Neural cell (in vitro differentiated cells): ENCODE data around the gene CPLX4.

Experiments
- CTCF ChIP-seq: fragments of 450-650 bp; IDR thresholded peaks from 2 replicates; pipeline ENCODE4 v1.5.1; 2014; ENCODE audit warnings: antibody characterized with exemption, mild to moderate bottlenecking, moderate library complexity; ENCODE audit not compliant: poor library complexity, severe bottlenecking
- EZH2 ChIP-seq: fragments of 200-600, 300-800 bp; shearing (Covaris generic), sonication (generic); IDR thresholded peaks from 2 replicates; pipeline ENCODE4 v1.6.1; 2014; ENCODE audit warnings: antibody characterized with exemption, low read length, borderline replicate concordance, mild to moderate bottlenecking; ENCODE audit not compliant: insufficient read depth, poor library complexity, severe bottlenecking
- RAD21 ChIP-seq: fragments of 450-650 bp; conservative IDR thresholded peaks from 2 replicates; pipeline ENCODE4 v1.6.1; 2014; ENCODE audit warnings: antibody characterized with exemption, mild to moderate bottlenecking, moderate library complexity
- REST ChIP-seq: IDR thresholded peaks from 2 replicates; pipeline ENCODE4 v1.6.1; 2012; ENCODE audit warnings: borderline replicate concordance
- TAF1 ChIP-seq: IDR thresholded peaks from 2 replicates; pipeline ENCODE4 v1.6.1; 2012; ENCODE audit warnings: low read depth

DNA sequence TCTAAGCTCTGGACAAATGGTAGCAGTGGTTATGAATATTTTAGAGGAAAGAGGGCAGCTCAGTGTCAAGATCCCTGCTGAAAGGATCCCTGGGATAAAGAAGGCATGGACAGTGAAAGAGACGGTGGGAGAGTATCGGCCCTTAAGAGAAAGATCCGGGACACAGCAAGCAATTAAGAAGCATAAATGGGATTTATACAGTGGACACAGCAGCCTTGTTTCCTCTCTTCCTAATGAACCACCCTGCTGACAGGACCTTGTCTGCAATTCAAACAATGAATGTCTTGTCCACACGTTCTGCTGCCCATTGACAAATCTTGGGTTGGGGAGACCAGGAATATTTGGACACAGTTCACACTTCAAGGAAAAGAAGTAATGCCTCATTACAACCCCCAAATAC lies 16.5 kb downstream of the CPLX4 start:
- no peak for TF ChIP-seq REST
- no peak for TF ChIP-seq TAF1
- no peak for TF ChIP-seq CTCF
- no peak for TF ChIP-seq EZH2
- TF ChIP-seq RAD21, result no peak
